Tibial nerve (tissue), 4 donors: ENCODE data around the gene HDAC11.

Experiments used
- EP300 ChIP-seq, 2 donors: sonication (generic); formaldehyde crosslinking; IDR thresholded peaks; one replicate each; pipeline ENCODE4 v1.6.1; 2017; ENCODE audit warnings: antibody characterized with exemption in 2 of 2, mild to moderate bottlenecking in 1 of 2
- POLR2A ChIP-seq, 2 donors: fragments of 450-650 bp; IDR thresholded peaks; one replicate each; pipeline ENCODE4 v1.6.1; 2017; ENCODE audit warnings: antibody characterized with exemption in 2 of 2, mild to moderate bottlenecking in 2 of 2, moderate library complexity in 2 of 2
- TF ChIP-seq, protein P1 (sequence below), 5 experiments: fragments of 200-600 bp in 3 of 5; fragments of 450-650 bp in 2 of 5; sonication (generic) in 3 of 5; IDR thresholded peaks; one replicate each; pipeline ENCODE4 v1.5.1; 2016 to 2019; ENCODE audit warnings: antibody characterized with exemption in 5 of 5, mild to moderate bottlenecking in 3 of 5, moderate library complexity in 2 of 5

DNA sequence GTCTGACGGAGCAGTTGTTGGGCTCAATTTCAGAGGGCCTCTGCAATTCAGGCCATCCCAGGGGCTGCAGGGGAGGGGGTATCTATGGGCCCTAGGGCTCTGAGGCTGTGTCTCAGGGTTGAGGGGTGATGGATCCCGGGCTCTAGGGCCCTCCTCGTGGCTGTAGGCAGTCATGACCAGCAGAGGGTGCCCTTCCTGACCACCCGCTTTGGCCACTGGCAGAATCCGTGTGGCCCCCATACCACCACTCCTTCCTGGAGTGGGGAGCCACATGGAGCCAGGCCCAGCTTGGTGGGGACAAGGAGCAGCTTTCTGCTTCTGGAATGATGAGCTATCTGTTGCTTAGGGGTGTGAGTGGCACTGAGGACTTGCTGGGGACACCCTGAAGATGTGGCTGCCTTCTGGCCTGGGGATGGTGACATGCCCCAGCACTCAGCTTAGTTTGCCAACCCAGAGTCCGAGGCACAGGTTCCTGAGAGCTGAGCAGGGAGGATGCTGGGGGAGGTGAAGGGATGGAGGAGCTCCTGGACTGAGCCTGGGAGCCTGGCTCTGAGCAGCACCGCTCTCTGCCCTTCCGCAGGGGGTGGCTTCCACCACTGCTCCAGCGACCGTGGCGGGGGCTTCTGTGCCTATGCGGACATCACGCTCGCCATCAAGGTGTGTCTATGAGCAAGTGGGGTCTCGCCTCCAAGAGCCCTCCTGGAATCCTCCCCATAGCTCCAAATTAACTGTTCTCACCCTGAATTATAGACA lies 20.2 kb downstream of the HDAC11 start:
- no peak for TF ChIP-seq POLR2A (IDR thresholded peaks at IDR 0.05)
- TF ChIP-seq, protein P1, sequence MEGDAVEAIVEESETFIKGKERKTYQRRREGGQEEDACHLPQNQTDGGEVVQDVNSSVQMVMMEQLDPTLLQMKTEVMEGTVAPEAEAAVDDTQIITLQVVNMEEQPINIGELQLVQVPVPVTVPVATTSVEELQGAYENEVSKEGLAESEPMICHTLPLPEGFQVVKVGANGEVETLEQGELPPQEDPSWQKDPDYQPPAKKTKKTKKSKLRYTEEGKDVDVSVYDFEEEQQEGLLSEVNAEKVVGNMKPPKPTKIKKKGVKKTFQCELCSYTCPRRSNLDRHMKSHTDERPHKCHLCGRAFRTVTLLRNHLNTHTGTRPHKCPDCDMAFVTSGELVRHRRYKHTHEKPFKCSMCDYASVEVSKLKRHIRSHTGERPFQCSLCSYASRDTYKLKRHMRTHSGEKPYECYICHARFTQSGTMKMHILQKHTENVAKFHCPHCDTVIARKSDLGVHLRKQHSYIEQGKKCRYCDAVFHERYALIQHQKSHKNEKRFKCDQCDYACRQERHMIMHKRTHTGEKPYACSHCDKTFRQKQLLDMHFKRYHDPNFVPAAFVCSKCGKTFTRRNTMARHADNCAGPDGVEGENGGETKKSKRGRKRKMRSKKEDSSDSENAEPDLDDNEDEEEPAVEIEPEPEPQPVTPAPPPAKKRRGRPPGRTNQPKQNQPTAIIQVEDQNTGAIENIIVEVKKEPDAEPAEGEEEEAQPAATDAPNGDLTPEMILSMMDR (IDR thresholded peaks at IDR 0.05): peak; percentile 16 to 54 (median 40)
- no peak for TF ChIP-seq EP300 (IDR thresholded peaks at IDR 0.05)
